IMR-90 (cell line): ENCODE results near the gene GRID1. TPM values are rescaled to one million over a fixed set of nuclear protein-coding genes. Genes with fewer than 3 reads are reported as not detected.

Source experiments
- ATAC-seq: fragments of 200-7000 bp; cut with Tn5 transposase; 2 replicates; pipeline ENCODE4 v1.9.1; 2020; ENCODE audit warnings: low read depth, mild to moderate bottlenecking, moderate library complexity
- BruUV-seq: library from RNA; stranded (reverse); fragments of 400-500 nt; replicated peaks from 2 replicates; lab custom pipeline; 2021; lab: Mats Ljungman, UMichigan
- CTCF ChIA-PET: fragments of 300-600 bp; formaldehyde crosslinking; extraction: SDS; loops from one replicate; lab custom pipeline; 2021; ENCODE audit warnings: antibody characterized with exemption; lab: Yijun Ruan, JAX
- POLR2A ChIA-PET: fragments of 300-600 bp; sonication (Branson Sonifier 250); formaldehyde crosslinking; loops from one replicate; lab custom pipeline; 2022; ENCODE audit warnings: antibody characterized with exemption; ENCODE audit not compliant: unreplicated experiment; lab: Charles Lee
- DNase-seq: peaks from one replicate; pipeline ENCODE4 v3.0.0; 2013
- H2AFZ ChIP-seq: replicated peaks from 2 replicates; pipeline ENCODE3; 2013; ENCODE audit warnings: low read length, mild to moderate bottlenecking; ENCODE audit not compliant: poor library complexity
- H2AK5ac ChIP-seq: 2 replicates; pipeline ENCODE4 v1.6.1; 2013; ENCODE audit warnings: low read depth, low read length, inconsistent platforms
- H2AK9ac ChIP-seq: replicated peaks from 2 replicates; pipeline ENCODE3; 2013; ENCODE audit warnings: mild to moderate bottlenecking, low read depth, low read length, moderate library complexity; ENCODE audit not compliant: poor library complexity
- H2BK120ac ChIP-seq: 2 replicates; pipeline ENCODE4 v1.6.1; 2013; ENCODE audit warnings: low read depth, low read length, inconsistent platforms
- H2BK15ac ChIP-seq: 3 replicates; pipeline ENCODE4 v1.6.1; 2013; ENCODE audit warnings: low read depth, low read length, inconsistent platforms
- H2BK20ac ChIP-seq: 2 replicates; pipeline ENCODE4 v1.6.1; 2013; ENCODE audit warnings: low read depth, mild to moderate bottlenecking, inconsistent platforms, low read length, moderate library complexity
- H2BK5ac ChIP-seq: 2 replicates; pipeline ENCODE4 v1.6.1; 2013; ENCODE audit warnings: mild to moderate bottlenecking, low read depth, low read length, inconsistent platforms; ENCODE audit not compliant: poor library complexity, severe bottlenecking
- H3K14ac ChIP-seq: replicated peaks from 2 replicates; pipeline ENCODE4 v1.6.1; 2013; ENCODE audit warnings: low read depth, low read length, inconsistent platforms
- H3K18ac ChIP-seq: 2 replicates; pipeline ENCODE4 v1.6.1; 2013; ENCODE audit warnings: low read depth, low read length, control low read depth
- H3K23ac ChIP-seq: 2 replicates; pipeline ENCODE4 v1.6.1; 2013; ENCODE audit warnings: low read depth, low read length, inconsistent platforms
- H3K27ac ChIP-seq: 2 replicates; pipeline ENCODE4 v1.5.1; 2013; ENCODE audit warnings: mild to moderate bottlenecking, control low read depth, low read length; ENCODE audit not compliant: insufficient read depth
- H3K27me3 ChIP-seq: 2 replicates; pipeline ENCODE4 v1.6.1; 2013; ENCODE audit warnings: low read length; ENCODE audit not compliant: control insufficient read depth, insufficient read depth
- H3K36me3 ChIP-seq: 2 replicates; pipeline ENCODE4 v1.6.1; 2013; ENCODE audit warnings: low read length, mixed read lengths; ENCODE audit not compliant: control insufficient read depth, insufficient read depth
- H3K4ac ChIP-seq: 2 replicates; pipeline ENCODE4 v1.6.1; 2013; ENCODE audit warnings: low read depth, low read length, inconsistent platforms
- H3K4me1 ChIP-seq: 2 replicates; pipeline ENCODE4 v1.6.1; 2013; ENCODE audit warnings: low read length, mixed read lengths; ENCODE audit not compliant: control insufficient read depth, insufficient read depth
- H3K4me2 ChIP-seq: 2 replicates; pipeline ENCODE4 v1.6.1; 2013; ENCODE audit warnings: low read depth, mild to moderate bottlenecking, control low read depth, low read length, moderate library complexity
- H3K4me3 ChIP-seq: 2 replicates; pipeline ENCODE4 v1.5.1; 2013; ENCODE audit warnings: low read depth, mild to moderate bottlenecking, control low read depth, low read length, moderate library complexity; ENCODE audit not compliant: insufficient read depth
- H3K56ac ChIP-seq: 2 replicates; pipeline ENCODE4 v1.6.1; 2013; ENCODE audit warnings: low read length, inconsistent platforms; ENCODE audit not compliant: insufficient read depth; ENCODE audit errors: extremely low read depth
- H3K79me1 ChIP-seq, 2 experiments: 2 replicates each; pipeline ENCODE4 v1.6.1; 2013; ENCODE audit warnings: low read length in 2 of 2, inconsistent platforms in 1 of 2, low read depth in 1 of 2
- H3K9ac ChIP-seq: 2 replicates; pipeline ENCODE4 v1.6.1; 2013; ENCODE audit warnings: low read depth, low read length, control low read depth
- H3K9me1 ChIP-seq: 2 replicates; pipeline ENCODE4 v1.6.1; 2013; ENCODE audit warnings: low read length, inconsistent platforms; ENCODE audit not compliant: insufficient read depth
- H3K9me3 ChIP-seq: 2 replicates; pipeline ENCODE4 v1.6.1; 2013; ENCODE audit warnings: low read length; ENCODE audit not compliant: control insufficient read depth, insufficient read depth
- H4K20me1 ChIP-seq: 2 replicates; pipeline ENCODE4 v1.6.1; 2013; ENCODE audit warnings: low read length, inconsistent platforms; ENCODE audit not compliant: insufficient read depth
- H4K5ac ChIP-seq: 2 replicates; pipeline ENCODE4 v1.6.1; 2013; ENCODE audit warnings: mild to moderate bottlenecking, low read depth, low read length, control low read depth
- H4K8ac ChIP-seq, 2 experiments: 2 replicates each; pipeline ENCODE4 v1.6.1; 2013; ENCODE audit warnings: low read depth in 2 of 2, low read length in 2 of 2, control low read depth in 1 of 2, inconsistent platforms in 1 of 2
- H4K91ac ChIP-seq: 2 replicates; pipeline ENCODE4 v1.6.1; 2013; ENCODE audit warnings: low read depth, low read length, inconsistent platforms; ENCODE audit not compliant: insufficient read depth
- BHLHE40 ChIP-seq: fragments of 150-350 bp; IDR thresholded peaks from 2 replicates; pipeline ENCODE4 v1.6.1; 2016; ENCODE audit warnings: mild to moderate bottlenecking, low read depth, low read length
- CEBPB ChIP-seq: IDR thresholded peaks from 2 replicates; pipeline ENCODE4 v1.6.1; 2012; ENCODE audit warnings: low read depth, low read length, improper control_type of control experiment
- CHD1 ChIP-seq: IDR thresholded peaks from 2 replicates; pipeline ENCODE4 v1.6.1; 2012; ENCODE audit warnings: low read depth, low read length, improper control_type of control experiment
- CTCF ChIP-seq: conservative IDR thresholded peaks from 2 replicates; pipeline ENCODE4 v1.5.1; 2012; ENCODE audit warnings: mild to moderate bottlenecking, low read depth, low read length, improper control_type of control experiment
- ELK1 ChIP-seq: fragments of 150-350 bp; IDR thresholded peaks from 2 replicates; pipeline ENCODE4 v1.6.1; 2016; ENCODE audit warnings: low read depth, mild to moderate bottlenecking, low read length, moderate library complexity, borderline replicate concordance
- MAZ ChIP-seq: IDR thresholded peaks from 2 replicates; pipeline ENCODE4 v1.6.1; 2012; ENCODE audit warnings: low read depth, mild to moderate bottlenecking, low read length, improper control_type of control experiment, moderate library complexity, borderline replicate concordance
- MXI1 ChIP-seq: IDR thresholded peaks from 2 replicates; pipeline ENCODE4 v1.6.1; 2012; ENCODE audit warnings: low read depth, mild to moderate bottlenecking, low read length, moderate library complexity, borderline replicate concordance
- RAD21 ChIP-seq: IDR thresholded peaks from 2 replicates; pipeline ENCODE4 v1.6.1; 2012; ENCODE audit warnings: low read length, improper control_type of control experiment
- RFX5 ChIP-seq: IDR thresholded peaks from 2 replicates; pipeline ENCODE4 v1.8.0; 2012; ENCODE audit warnings: low read depth, mild to moderate bottlenecking, low read length, moderate library complexity
- SMC3 ChIP-seq: fragments of 150-350 bp; IDR thresholded peaks from 2 replicates; pipeline ENCODE4 v1.6.1; 2016; ENCODE audit warnings: low read depth, mild to moderate bottlenecking, antibody characterized with exemption, low read length, moderate library complexity
- USF2 ChIP-seq: fragments of 150-350 bp; IDR thresholded peaks from 2 replicates; pipeline ENCODE4 v1.6.1; 2017; ENCODE audit warnings: mild to moderate bottlenecking, antibody characterized with exemption, low read length, low read depth
- WGBS, 2 experiments: methylation state at CpG; one replicate each; pipeline versions ENCODE4 v1.1.5 to v1.1.7; 2013; ENCODE audit warnings: missing lambda C conversion rate in 2 of 2; ENCODE audit not compliant: insufficient read length in 1 of 2; ENCODE audit errors: extremely low coverage in 2 of 2; 5-methylcytosine and 5-hydroxymethylcytosine counted together
- dilution Hi-C: fragments of 300-500 bp; cut with HindIII; formaldehyde crosslinking; loops from one replicate; pipeline ENCODE4 v1.14.3; 2018; ENCODE audit warnings: low sequenced_read_pairs; ENCODE audit not compliant: unreplicated experiment
- in situ Hi-C: fragments of 300-500 bp; cut with MboI; formaldehyde crosslinking; loops from 3 replicates; pipeline ENCODE4 v1.14.3; 2019; ENCODE audit warnings: low sequenced_read_pairs, inconsistent platforms, mixed read lengths
- intact Hi-C: fragments of 100-400 bp; cut with micrococcal nuclease; formaldehyde crosslinking; loops from 2 replicates; pipeline ENCODE4 v1.10.0; 2022
- polyA plus RNA-seq, 3 experiments: library from polyadenylated mRNA; depleted of rRNA; stranded (reverse); fragments of >200 nt; gene quantifications; 2 replicates each; pipeline ENCODE4 v1.2.3, GENCODE V29; 2012; ENCODE audit warnings: low replicate concordance in 1 of 3
- total RNA-seq: library from RNA; depleted of rRNA; stranded (reverse); fragments of >200 nt; gene quantifications from 2 replicates; pipeline ENCODE4 v1.2.3, GENCODE V29; 2012

GRID1 gene
- total and polyA plus RNA-seq, 2 of the 4 experiments (the other 2 are of a cell fraction): not detected

GRCh38 chr10:85864868-85865526, 501.6 kb downstream of the GRID1 start:
- Histone ChIP-seq H4K8ac (no peak overlapping the region), H4K20me1 (no peaks in the 10 kb centered on the region), H3K4ac (no peak overlapping the region), H2BK20ac (no peak overlapping the region), H2AK9ac (no peak overlapping the region), H3K4me1 (no peaks in the 10 kb centered on the region), H3K56ac (no peak overlapping the region), H3K9me3 (peaks cover 38% of the 10 kb centered on the region), H2BK15ac (no peak overlapping the region), H3K79me1 (no peaks in the 10 kb centered on the region), H2AFZ (no peak overlapping the region), H3K27ac (no peak overlapping the region), H3K14ac (no peak overlapping the region), H3K9ac (no peak overlapping the region), H4K5ac (no peak overlapping the region), H3K4me3 (no peak overlapping the region), H3K27me3 (no peaks in the 10 kb centered on the region), H2AK5ac (no peak overlapping the region), H4K91ac (no peak overlapping the region), H3K36me3 (no peaks in the 10 kb centered on the region), H3K4me2 (no peak overlapping the region), H3K23ac (no peak overlapping the region), H3K9me1 (no peaks in the 10 kb centered on the region), H3K18ac (no peak overlapping the region), H2BK120ac (no peak overlapping the region), H2BK5ac (no peak overlapping the region)
- ChIA-PET POLR2A (no interaction called here), CTCF (interaction anchor here (0.7 kb wide), 1 partner anchor 370 kb away, joined by 3 read pairs; no protein-coding TSS in a partner anchor)
- in situ Hi-C loops: no loop called here
- BruUV-seq: no TSS peak
- ATAC-seq (no peak), DNase-seq (no peak)
- no peak for TF ChIP-seq CHD1
- TF ChIP-seq RFX5: no peak
- no peak for TF ChIP-seq RAD21
- no peak for TF ChIP-seq MAZ
- no peak for TF ChIP-seq CTCF
- TF ChIP-seq USF2: no peak
- TF ChIP-seq ELK1: no peak
- no peak for TF ChIP-seq BHLHE40
- no peak for TF ChIP-seq CEBPB
- no peak for TF ChIP-seq SMC3
- no peak for TF ChIP-seq MXI1
- no CpG with 5 or more reads among the region's 3 CpGs for WGBS, 2 experiments
- dilution Hi-C loops: no loop called here
- intact Hi-C loops: no loop called here
